ENCODE data around the gene ATP10D.
"Not testable (repeated sequence)": the region's sequence is repeated elsewhere in the genome, so short reads cannot be mapped to it uniquely, and the experiment has no call there.

ATP10D gene

GRCh38 chr4:47505147-47505546, 20.1 kb downstream of the ATP10D start:
- no peak overlapping the region for H3K4me3 ChIP-seq (ENCODE audit: low read depth, low read length)
- no peak for TF ChIP-seq CTCF (IDR thresholded peaks at IDR 0.05; ENCODE audit: low read depth, low read length)

DNA sequence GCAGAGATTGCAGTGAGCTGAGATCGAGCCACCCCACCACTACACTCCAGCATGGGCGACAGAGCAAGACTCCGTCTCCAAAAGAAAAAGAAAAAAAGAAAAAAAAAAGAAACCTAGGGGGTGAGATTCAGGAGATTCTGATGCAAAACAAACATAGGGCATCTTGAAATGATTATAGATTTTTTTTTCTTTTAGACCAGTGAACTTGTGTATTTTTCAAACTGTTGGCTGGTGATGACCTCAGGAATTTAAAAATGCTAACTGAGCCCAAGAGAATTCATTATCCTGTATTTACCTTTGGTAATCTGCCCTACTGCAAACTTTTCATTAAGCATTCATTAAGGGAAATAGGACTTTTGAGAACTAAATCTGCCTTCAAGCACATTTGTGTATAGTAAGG, 20.6 kb downstream of the ATP10D start:
- TF ChIP-seq CTCF (IDR thresholded peaks at IDR 0.05; ENCODE audit: low read depth, low read length) = no peak
- H3K4me3 ChIP-seq (ENCODE audit: low read depth, low read length) = no peak overlapping the region

DNA sequence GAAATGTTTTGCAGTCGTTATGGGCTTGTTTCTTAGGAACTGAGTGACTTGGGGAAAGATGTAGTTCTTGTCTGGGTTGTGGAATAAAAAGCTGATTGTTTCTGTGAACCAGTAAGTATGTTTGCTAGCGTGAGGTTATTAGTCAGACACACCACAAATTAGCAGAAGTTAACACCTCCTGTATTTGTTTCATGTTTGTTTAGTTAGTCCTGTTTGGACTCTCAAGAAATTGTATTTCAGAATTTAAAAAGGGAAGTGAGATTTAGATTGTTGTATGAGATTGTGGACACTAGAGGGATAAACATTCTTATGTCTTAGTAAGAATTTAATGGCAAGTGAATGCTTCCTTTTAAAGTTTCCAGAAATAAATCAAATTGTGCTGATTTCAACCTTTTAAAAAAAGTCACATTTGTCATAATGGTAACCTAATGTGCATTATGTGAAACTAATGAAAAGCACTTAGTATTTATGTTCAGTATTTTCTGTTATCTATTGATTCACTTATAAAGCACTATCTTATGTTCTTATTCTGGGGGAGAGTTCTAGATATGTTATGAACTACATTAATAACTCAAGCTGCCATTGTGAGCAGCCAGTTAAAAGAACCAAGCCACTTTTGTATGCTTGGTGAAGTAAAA, 25.6 kb downstream of the ATP10D start:
- peak; percentile 15; the same call in 1 of the 2 replicates for TF ChIP-seq CTCF (IDR thresholded peaks at IDR 0.05; ENCODE audit: low read depth, low read length)

GRCh38 chr4:47513461-47513860, 28.4 kb downstream of the ATP10D start:
- H3K4me3 ChIP-seq (ENCODE audit: low read depth, low read length) = no peak overlapping the region
- TF ChIP-seq CTCF (IDR thresholded peaks at IDR 0.05; ENCODE audit: low read depth, low read length) = no peak

More for the DNA sequence above, 25.6 kb downstream of the ATP10D start:
- H3K4me3 ChIP-seq (ENCODE audit: low read depth, low read length) = no peak overlapping the region

DNA sequence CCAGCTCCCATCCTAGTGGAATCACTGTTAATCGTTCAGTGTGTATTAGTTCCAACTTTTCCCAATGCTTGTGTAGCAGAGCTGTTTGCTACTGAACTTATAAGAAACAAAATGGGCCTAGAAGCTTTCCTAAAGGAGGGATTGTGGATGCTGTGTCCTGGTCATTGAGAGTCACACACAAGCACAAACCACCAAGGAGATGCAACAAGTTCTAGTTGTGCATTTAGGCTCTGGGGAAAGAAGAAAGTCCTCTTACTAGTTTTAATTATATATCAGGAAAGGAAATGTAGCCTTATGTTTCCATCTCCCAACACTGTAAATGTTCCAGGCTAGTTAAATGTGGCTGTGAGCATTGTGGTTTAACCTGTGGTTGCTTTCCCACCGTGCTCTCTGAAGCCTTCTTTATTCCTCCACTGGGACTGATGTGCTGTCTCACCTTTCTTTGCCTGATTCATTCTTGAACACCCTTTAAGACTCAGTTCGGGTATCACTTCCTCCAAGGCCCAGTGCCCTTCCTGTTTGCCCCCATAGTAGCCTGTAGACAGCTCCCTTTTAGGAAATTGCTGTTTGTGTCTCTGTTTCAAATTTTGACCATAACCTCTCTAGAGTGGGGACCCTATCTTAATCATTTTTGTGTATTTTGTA, 34.3 kb downstream of the ATP10D start:
- no peak overlapping the region for H3K4me3 ChIP-seq (ENCODE audit: low read depth, low read length)
- TF ChIP-seq CTCF (IDR thresholded peaks at IDR 0.05; ENCODE audit: low read depth, low read length) = no peak

GRCh38 chr4:47525154-47525819, 40.2 kb downstream of the ATP10D start:
- no peak for TF ChIP-seq CTCF (IDR thresholded peaks at IDR 0.05; ENCODE audit: low read depth, low read length)
- no peak overlapping the region for H3K4me3 ChIP-seq (ENCODE audit: low read depth, low read length)

DNA sequence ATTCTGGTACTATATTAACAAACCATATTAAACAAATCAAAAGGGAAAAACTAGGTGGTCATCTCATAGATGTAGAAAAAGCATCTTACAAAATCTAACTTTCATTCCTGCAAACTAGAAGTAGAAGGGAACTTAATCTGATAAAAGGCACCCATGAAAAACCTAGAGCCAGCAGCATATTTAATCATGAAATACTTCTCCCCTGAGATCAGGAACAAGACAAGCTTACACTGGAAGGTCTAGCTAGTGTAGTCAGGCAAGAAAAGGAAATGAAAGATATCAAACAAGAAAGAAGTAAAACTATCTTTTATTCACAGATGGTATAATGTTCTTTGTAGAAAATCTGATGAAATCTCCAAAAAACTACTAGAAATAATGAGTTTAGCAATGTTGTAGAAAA, 41.2 kb downstream of the ATP10D start:
- no peak for TF ChIP-seq CTCF (IDR thresholded peaks at IDR 0.05; ENCODE audit: low read depth, low read length)
- no peak overlapping the region for H3K4me3 ChIP-seq (ENCODE audit: low read depth, low read length)

- not testable (repeated sequence) for H3K4me3 ChIP-seq (ENCODE audit: low read depth, low read length)
Measured at GRCh38 chr4:47528646-47529045, 43.6 kb downstream of the ATP10D start.
